GM12878 (cell line): ENCODE results near the gene UVSSA. TPM values are rescaled to one million over a fixed set of nuclear protein-coding genes. Genes with fewer than 3 reads are reported as not detected.

Experiments used
- ATAC-seq: fragments of 200-7000 bp; cut with Tn5 transposase; 3 replicates; pipeline ENCODE4 v1.9.1; 2020; ENCODE audit warnings: mild to moderate bottlenecking, moderate library complexity
- BruUV-seq: library from RNA; stranded (reverse); fragments of 400-500 nt; replicated peaks from 2 replicates; lab custom pipeline; 2021; lab: Mats Ljungman, UMichigan
- CTCF ChIA-PET: fragments of 300-600 bp; sonication (Branson Sonifier 250); formaldehyde crosslinking; extraction: SDS; loops from one replicate; lab custom pipeline; 2021; ENCODE audit warnings: inconsistent platforms; lab: Yijun Ruan, JAX
- POLR2A ChIA-PET: fragments of 350-600 bp; formaldehyde crosslinking; extraction: SDS; loops from one replicate; lab custom pipeline; 2021; ENCODE audit warnings: inconsistent platforms; lab: Charles Lee
- RAD21 ChIA-PET: fragments of 300-600 bp; sonication (Branson Sonifier 250); formaldehyde crosslinking; loops from one replicate; lab custom pipeline; 2023; ENCODE audit warnings: antibody characterized with exemption; ENCODE audit not compliant: unreplicated experiment; lab: Charles Lee
- SMC1A ChIA-PET: fragments of 300-600 bp; sonication (Branson Sonifier 250); formaldehyde crosslinking; loops from one replicate; lab custom pipeline; 2023; ENCODE audit not compliant: unreplicated experiment, uncharacterized antibody; lab: Charles Lee
- DNase-seq: peaks from one replicate; pipeline ENCODE4 v3.0.0-alpha.2; 2011; ENCODE audit warnings: low read depth, low spot score
- FAIRE-seq: peaks from 3 replicates; lab custom pipeline; 2011; peaks lifted over from hg19 to GRCh38; lab: Jason Lieb, UNC
- H2AFZ ChIP-seq: 2 replicates; pipeline ENCODE4 v1.6.0; 2011; ENCODE audit warnings: low read depth, low read length, control low read depth; ENCODE audit not compliant: control insufficient read depth
- H3K27ac ChIP-seq: 2 replicates; pipeline ENCODE4 v1.5.1; 2011; ENCODE audit warnings: control low read depth; ENCODE audit not compliant: control insufficient read depth, insufficient read depth
- H3K27me3 ChIP-seq, 2 experiments: replicated peaks in 1 of 2; 2 replicates each; pipeline versions ENCODE4 v1.6.0 to v1.6.1; 2011; ENCODE audit warnings: low read length in 1 of 2; ENCODE audit not compliant: control insufficient read depth in 2 of 2, insufficient read depth in 2 of 2
- H3K36me3 ChIP-seq, 2 experiments: 2 replicates each; pipeline ENCODE4 v1.5.1; 2011; ENCODE audit warnings: low read length in 1 of 2; ENCODE audit not compliant: control insufficient read depth in 2 of 2, insufficient read depth in 2 of 2
- H3K4me1 ChIP-seq: 2 replicates; pipeline ENCODE4 v1.6.1; 2011; ENCODE audit warnings: mild to moderate bottlenecking, low read length, moderate library complexity, mixed read lengths; ENCODE audit not compliant: control insufficient read depth, insufficient read depth
- H3K4me2 ChIP-seq: 2 replicates; pipeline ENCODE4 v1.6.0; 2011; ENCODE audit warnings: control low read depth; ENCODE audit not compliant: control insufficient read depth, insufficient read depth
- H3K4me3 ChIP-seq: fragments of 200-600 bp; sonication (generic); 2 replicates; pipeline ENCODE4 v1.5.1; 2016
- H3K79me2 ChIP-seq: 2 replicates; pipeline ENCODE4 v1.6.0; 2011; ENCODE audit warnings: low read length; ENCODE audit not compliant: control insufficient read depth, insufficient read depth
- H3K9ac ChIP-seq: 2 replicates; pipeline ENCODE4 v1.8.0; 2011; ENCODE audit warnings: low read length, control low read depth, mixed read lengths; ENCODE audit not compliant: control insufficient read depth, insufficient read depth
- H3K9me3 ChIP-seq: replicated peaks from 3 replicates; pipeline ENCODE4 v1.5.1; 2011; ENCODE audit warnings: mild to moderate bottlenecking, low read length; ENCODE audit not compliant: control insufficient read depth, insufficient read depth
- H4K20me1 ChIP-seq: 2 replicates; pipeline ENCODE4 v1.6.0; 2011; ENCODE audit not compliant: control insufficient read depth, insufficient read depth
- CBFB ChIP-seq: IDR thresholded peaks from 2 replicates; pipeline ENCODE4 v1.6.1; 2016; ENCODE audit warnings: antibody characterized with exemption, low read depth
- DPF2 ChIP-seq: fragments of 450-650 bp; IDR thresholded peaks from 2 replicates; pipeline ENCODE4 v1.6.1; 2017; ENCODE audit warnings: mild to moderate bottlenecking
- EED ChIP-seq: sonication (generic); IDR thresholded peaks from 2 replicates; pipeline ENCODE4 v1.6.1; 2016; ENCODE audit warnings: antibody characterized with exemption, low read depth
- FOXM1 ChIP-seq: IDR thresholded peaks from 2 replicates; pipeline ENCODE4 v1.6.1; 2012; ENCODE audit warnings: low read depth, mild to moderate bottlenecking, inconsistent platforms, low read length, moderate library complexity
- GABPA ChIP-seq: IDR thresholded peaks from 2 replicates; pipeline ENCODE4 v1.6.1; 2014; ENCODE audit warnings: antibody characterized with exemption, low read depth, mild to moderate bottlenecking, inconsistent platforms
- NFXL1 ChIP-seq: fragments of 450-650 bp; IDR thresholded peaks from 2 replicates; pipeline ENCODE4 v1.6.1; 2017; ENCODE audit warnings: antibody characterized with exemption, mild to moderate bottlenecking, borderline replicate concordance
- POU2F2 ChIP-seq: IDR thresholded peaks from 3 replicates; pipeline ENCODE4 v1.6.1; 2011; ENCODE audit warnings: low read depth, mild to moderate bottlenecking, low read length, borderline replicate concordance
- WGBS: methylation state at CpG from one replicate; pipeline ENCODE4 v1.1.6; 2016; ENCODE audit warnings: low lambda C conversion rate; ENCODE audit not compliant: insufficient replicate concordance, insufficient coverage; ENCODE audit errors: missing lambda C conversion rate; 5-methylcytosine and 5-hydroxymethylcytosine counted together
- in situ Hi-C: fragments of 300-500 bp; cut with MboI; formaldehyde crosslinking; loops from 9 replicates; pipeline ENCODE4 v1.14.3; 2018; ENCODE audit warnings: mixed read lengths
- intact Hi-C: fragments of 100-400 bp; cut with micrococcal nuclease; formaldehyde crosslinking; loops from one replicate; pipeline ENCODE4 v1.14.2; 2022; ENCODE audit not compliant: unreplicated experiment
- polyA plus RNA-seq, 11 experiments: library from polyadenylated mRNA; depleted of rRNA in 4 of 11; unstranded in 6 of 11; stranded (reverse) in 5 of 11; fragments of >200 nt; fragmentation: Nextera tagmentation in 4 of 11; fragmentation: Illumina TruSeq in 1 of 11; extraction: Ambion mirVana in 4 of 11; extraction: Trizol in 1 of 11; gene quantifications; 1 replicate in 1 of 11; 2 replicates in 10 of 11; pipeline versions ENCODE4 v1.2.1 to v1.2.3, GENCODE V29; 2011 to 2016; ENCODE audit warnings: inconsistent platforms in 2 of 11, missing spikeins in 2 of 11, low read depth in 1 of 11
- total RNA-seq, 4 experiments: library from RNA; depleted of rRNA in 3 of 4; stranded (reverse); fragments of >200 nt in 3 of 4; fragmentation: Illumina TruSeq in 1 of 4; extraction: Trizol in 1 of 4; gene quantifications; 2 replicates each; pipeline versions ENCODE4 v1.2.1 to v1.2.3, GENCODE V29; 2013 to 2021
- TF ChIP-seq, protein P1 (sequence below): IDR thresholded peaks from 2 replicates; pipeline ENCODE4 v1.6.1; 2011; ENCODE audit warnings: low read depth, low read length, improper control_type of control experiment, borderline replicate concordance

UVSSA gene
- total and polyA plus RNA-seq, 10 of the 15 experiments (the other 5 are each of a cell fraction or from before 2014, with no cell fraction given): 0.34 to 16.8 (median 3.6) TPM

DNA sequence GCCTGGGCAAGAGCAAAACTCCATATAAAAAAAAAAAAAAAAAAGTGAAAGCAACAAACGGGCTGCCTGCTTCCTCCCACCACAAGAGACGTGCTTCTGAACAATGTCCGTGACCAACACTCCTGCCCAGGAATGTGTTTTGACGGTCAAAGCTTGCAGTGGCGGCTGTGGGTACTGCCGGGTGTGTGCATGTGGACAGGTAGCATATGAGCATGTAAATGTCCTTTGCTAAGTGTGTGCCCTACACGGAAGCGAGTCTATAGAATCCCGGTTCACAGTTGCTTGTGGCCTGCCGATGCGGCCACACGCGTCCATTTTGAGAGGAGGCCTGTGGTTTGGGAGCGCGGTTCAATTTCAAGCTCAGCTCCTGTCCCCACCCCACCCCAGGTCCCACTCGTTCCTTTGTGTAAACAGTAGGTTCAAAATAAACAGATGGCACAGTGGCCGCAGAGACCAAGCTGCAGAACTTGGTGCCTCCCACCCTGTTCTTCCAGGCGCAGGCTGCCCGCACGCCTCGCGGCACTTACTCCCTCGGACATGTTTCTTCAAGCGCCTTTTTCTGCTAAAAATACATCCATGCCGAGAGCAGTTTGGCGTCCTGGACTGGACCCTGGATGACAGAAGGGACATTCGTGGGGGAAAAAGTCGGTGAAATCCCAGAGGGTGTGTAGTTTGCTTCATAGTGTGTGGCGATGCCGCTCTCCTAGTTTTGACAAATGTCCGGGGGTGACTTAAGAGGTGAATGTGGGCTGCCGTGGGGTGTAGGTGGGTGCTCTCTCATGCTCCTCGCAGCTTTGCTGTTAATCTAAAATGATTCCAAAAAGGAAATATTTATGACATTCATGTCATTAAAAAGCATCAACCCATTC lies 70.7 kb downstream of the UVSSA start:
- Histone ChIP-seq H3K9me3 (no peaks in the 10 kb centered on the region; the same call in 2 of the 3 replicates), H3K4me2 (no peak overlapping the region), H3K27ac (no peak overlapping the region), H3K36me3 (no peaks in the 10 kb centered on the region), H4K20me1 (no peaks in the 10 kb centered on the region), H3K79me2 (no peaks in the 10 kb centered on the region), H3K9ac (no peak overlapping the region), H3K27me3 (no peaks in the 10 kb centered on the region), H2AFZ (no peak overlapping the region), H3K4me3 (no peak overlapping the region), H3K4me1 (no peaks in the 10 kb centered on the region)
- in situ Hi-C loops (no loop called here), intact Hi-C loops (no loop called here)
- SMC1A ChIA-PET: no interaction called here
- BruUV-seq: no TSS peak
- ATAC-seq (no peak), FAIRE-seq (no peak), DNase-seq (no peak)
- CTCF ChIA-PET: no interaction called here
- TF ChIP-seq POU2F2 (no peak), GABPA (no peak), FOXM1 (no peak)
- RAD21 ChIA-PET: no interaction called here
- POLR2A ChIA-PET: no interaction called here
- WGBS: 63% methylated on average over 33 of the region's 33 CpGs

DNA sequence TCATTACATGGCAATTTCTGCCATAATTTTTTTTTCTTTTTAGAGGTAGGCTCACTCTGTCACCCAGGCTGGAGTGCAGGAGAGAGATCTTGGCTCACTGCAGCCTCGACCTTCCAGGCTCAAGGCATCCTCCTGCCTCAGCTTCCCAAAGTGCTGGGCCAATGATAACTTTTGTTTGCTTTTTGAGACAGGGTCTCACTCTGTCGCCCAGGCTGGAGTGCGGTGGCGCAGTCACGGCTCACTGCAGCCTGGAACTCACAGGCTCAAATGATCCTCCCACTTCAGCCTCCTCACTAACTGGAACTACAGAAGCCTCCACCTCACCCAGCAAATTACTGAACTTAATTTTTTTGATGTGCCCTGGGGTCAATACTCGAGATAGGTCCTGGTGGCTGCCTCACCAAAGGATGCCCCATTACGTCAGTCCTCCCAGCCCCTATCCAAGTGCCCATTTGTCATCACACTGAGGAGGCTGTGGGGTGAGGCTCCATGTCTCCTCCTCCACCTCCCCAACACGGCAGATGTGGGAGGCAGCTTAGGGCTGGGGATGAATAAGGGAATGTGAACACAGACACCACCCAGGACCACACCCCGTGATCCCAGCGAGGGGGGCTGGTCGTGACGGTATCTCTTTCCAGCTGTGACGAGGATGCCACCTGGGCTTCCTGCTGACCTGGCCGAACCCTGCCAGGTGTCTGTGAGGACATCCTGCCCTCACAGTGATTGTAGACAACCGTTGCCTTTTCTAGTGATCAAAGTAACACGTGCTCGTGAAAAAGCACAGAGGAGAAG lies 71.7 kb downstream of the UVSSA start:
- no peak overlapping the region for H3K4me2 ChIP-seq
- intact Hi-C loops: no loop called here

More for the DNA sequence above, 71.7 kb downstream of the UVSSA start:
- 49% methylated on average over 17 of the region's 17 CpGs for WGBS
- Histone ChIP-seq H3K4me3 (no peak overlapping the region), H3K9me3 (no peaks in the 10 kb centered on the region), H3K4me1 (no peaks in the 10 kb centered on the region), H4K20me1 (no peaks in the 10 kb centered on the region), H3K79me2 (no peaks in the 10 kb centered on the region), H3K27me3 (no peaks in the 10 kb centered on the region), H3K27ac (no peak overlapping the region), H2AFZ (no peak overlapping the region), H3K9ac (no peak overlapping the region), H3K36me3 (no peaks in the 10 kb centered on the region)
- in situ Hi-C loops: no loop called here
- DNase-seq: no peak
- BruUV-seq: no TSS peak
- TF ChIP-seq DPF2: no peak
- no peak for TF ChIP-seq EED
- TF ChIP-seq CBFB: no peak
- TF ChIP-seq NFXL1: no peak
- no peak for TF ChIP-seq POU2F2
- TF ChIP-seq, protein P1, sequence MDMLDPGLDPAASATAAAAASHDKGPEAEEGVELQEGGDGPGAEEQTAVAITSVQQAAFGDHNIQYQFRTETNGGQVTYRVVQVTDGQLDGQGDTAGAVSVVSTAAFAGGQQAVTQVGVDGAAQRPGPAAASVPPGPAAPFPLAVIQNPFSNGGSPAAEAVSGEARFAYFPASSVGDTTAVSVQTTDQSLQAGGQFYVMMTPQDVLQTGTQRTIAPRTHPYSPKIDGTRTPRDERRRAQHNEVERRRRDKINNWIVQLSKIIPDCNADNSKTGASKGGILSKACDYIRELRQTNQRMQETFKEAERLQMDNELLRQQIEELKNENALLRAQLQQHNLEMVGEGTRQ: no peak
- ChIA-PET POLR2A (no interaction called here), RAD21 (no interaction called here), CTCF (no interaction called here), SMC1A (no interaction called here)
- FAIRE-seq: no peak
- ATAC-seq: no peak
